ENCODE data around the gene PPFIBP2.

DNA sequence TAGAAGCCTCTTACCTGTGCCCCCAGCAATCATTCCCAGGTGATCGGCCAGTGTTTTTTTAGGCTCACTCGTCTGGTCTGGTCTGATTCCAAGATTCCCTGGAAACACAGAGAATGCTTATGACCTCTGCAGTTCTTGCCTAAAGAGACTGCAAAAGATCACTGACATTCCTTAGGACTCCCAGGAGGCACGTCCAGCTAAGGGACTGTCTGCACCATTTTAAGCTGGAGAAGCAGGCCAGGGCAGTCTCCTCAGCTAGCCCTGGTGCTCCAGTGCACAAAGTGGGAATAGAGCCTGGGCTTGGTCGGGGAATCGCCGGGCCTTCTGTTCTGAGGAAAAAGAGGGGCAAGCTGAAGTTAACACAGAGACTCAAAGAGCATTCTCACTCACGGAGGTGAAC is 154.7 kb downstream of the PPFIBP2 start:
- TF ChIP-seq, protein P1, sequence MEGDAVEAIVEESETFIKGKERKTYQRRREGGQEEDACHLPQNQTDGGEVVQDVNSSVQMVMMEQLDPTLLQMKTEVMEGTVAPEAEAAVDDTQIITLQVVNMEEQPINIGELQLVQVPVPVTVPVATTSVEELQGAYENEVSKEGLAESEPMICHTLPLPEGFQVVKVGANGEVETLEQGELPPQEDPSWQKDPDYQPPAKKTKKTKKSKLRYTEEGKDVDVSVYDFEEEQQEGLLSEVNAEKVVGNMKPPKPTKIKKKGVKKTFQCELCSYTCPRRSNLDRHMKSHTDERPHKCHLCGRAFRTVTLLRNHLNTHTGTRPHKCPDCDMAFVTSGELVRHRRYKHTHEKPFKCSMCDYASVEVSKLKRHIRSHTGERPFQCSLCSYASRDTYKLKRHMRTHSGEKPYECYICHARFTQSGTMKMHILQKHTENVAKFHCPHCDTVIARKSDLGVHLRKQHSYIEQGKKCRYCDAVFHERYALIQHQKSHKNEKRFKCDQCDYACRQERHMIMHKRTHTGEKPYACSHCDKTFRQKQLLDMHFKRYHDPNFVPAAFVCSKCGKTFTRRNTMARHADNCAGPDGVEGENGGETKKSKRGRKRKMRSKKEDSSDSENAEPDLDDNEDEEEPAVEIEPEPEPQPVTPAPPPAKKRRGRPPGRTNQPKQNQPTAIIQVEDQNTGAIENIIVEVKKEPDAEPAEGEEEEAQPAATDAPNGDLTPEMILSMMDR (IDR thresholded peaks at IDR 0.05; ENCODE audit: insufficient read depth, low read depth, low read length) = no peak
- no peak for TF ChIP-seq EZH2 (IDR thresholded peaks at IDR 0.05; ENCODE audit: insufficient read depth, low read length)
